A673 (cell line): ENCODE measurements around the gene ELMO3.

Experiments used
- CTCF ChIP-seq: fragments of 300-800, 200-600 bp; sonication (generic); conservative IDR thresholded peaks from 2 replicates; pipeline ENCODE4 v1.5.1; 2017; ENCODE audit warnings: low read depth, mild to moderate bottlenecking, antibody characterized with exemption, low read length, moderate library complexity, mixed read lengths
- EZH2 ChIP-seq: fragments of 200-600 bp; sonication (generic); IDR thresholded peaks from 2 replicates; pipeline ENCODE4 v1.6.1; 2017; ENCODE audit warnings: borderline replicate concordance, low read depth, mild to moderate bottlenecking, mixed read lengths, antibody characterized with exemption, low read length; ENCODE audit not compliant: poor library complexity, severe bottlenecking

DNA sequence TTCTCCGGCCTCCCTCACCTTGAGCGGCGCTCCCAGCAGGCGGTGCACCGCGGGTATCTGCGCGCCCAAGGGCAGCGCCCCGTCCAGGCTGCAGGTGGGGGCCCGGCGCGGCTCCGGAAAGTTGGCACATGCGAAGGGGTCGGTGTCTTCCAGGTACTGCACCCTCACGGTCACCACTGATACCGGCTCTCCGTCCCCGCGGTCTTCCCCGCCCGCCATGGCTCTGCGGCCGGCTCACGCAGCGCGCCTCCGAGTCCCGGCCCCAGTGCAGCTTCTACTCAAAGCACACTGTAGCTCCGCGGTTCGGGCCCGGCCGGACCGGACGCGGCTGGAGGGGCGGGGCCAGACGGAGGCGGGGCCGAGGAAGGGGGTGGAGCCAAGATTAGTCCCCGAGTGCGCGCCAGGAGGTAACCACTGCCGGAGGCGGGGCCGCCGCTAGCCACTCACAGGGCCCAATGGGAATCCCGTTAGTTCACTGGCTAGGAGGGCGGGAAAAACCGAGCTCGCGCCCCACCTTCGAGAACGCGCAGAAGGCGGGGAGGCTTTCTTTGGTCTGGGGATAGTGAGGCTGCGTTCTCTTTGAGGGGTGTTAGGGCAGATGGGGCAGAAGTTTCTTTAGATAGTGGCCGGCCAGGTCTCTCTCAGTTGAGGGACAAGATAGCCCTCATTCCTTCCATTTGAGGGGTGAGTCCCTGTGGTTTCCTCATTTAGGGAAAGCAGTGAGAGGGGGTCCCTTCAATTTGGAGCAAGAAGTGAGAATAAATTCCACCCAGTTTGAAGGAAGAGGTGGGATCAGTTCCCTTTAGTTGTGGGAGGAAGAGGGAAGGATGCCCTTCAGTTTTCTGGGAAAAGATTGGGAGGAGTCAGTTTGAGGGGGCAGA, 48.5 kb downstream of the ELMO3 start, which contains the start of gene FHOD1:
- TF ChIP-seq CTCF (no peak), EZH2 (no peak)
